HG03045 (cell line): Measurements from ENCODE around the gene SMPD4.
A peak's percentile ranks its signal among the peaks of the same experiment; 100 is the strongest.
"Not testable (repeated sequence)": the region's sequence is repeated elsewhere in the genome, so short reads cannot be mapped to it uniquely, and the experiment has no call there.

Experiments
- ATAC-seq: cut with Tn5 transposase; IDR thresholded peaks from one replicate; pipeline ENCODE4 v1.9.1; 2021; ENCODE audit warnings: mild to moderate bottlenecking, moderate library complexity; ENCODE audit not compliant: unreplicated experiment

Gene SMPD4

GRCh38 chr2:130160131-130160530 is 21.3 kb downstream of the SMPD4 start:
- no peak for ATAC-seq

GRCh38 chr2:130159376-130159775 is 22.0 kb downstream of the SMPD4 start:
- not testable (repeated sequence) for ATAC-seq

GRCh38 chr2:130158631-130159030 is 22.8 kb downstream of the SMPD4 start:
- no peak for ATAC-seq

GRCh38 chr2:130157825-130158514 is 23.4 kb downstream of the SMPD4 start:
- peak; percentile 76 for ATAC-seq

GRCh38 chr2:130157354-130157753 is 24.0 kb downstream of the SMPD4 start:
- peak; percentile 30 for ATAC-seq

- no peak for ATAC-seq
Observed at GRCh38 chr2:130156624-130157004, 24.8 kb downstream of the SMPD4 start.

- not testable (repeated sequence) for ATAC-seq
Observed at GRCh38 chr2:130155956-130156623, 25.3 kb downstream of the SMPD4 start.

GRCh38 chr2:130154773-130155765 is 26.3 kb downstream of the SMPD4 start:
- ATAC-seq: no peak

- not testable (repeated sequence) for ATAC-seq
Observed at GRCh38 chr2:130154423-130154770, 27.0 kb downstream of the SMPD4 start.

GRCh38 chr2:130153721-130154422 is 27.5 kb downstream of the SMPD4 start:
- not testable (repeated sequence) for ATAC-seq

GRCh38 chr2:130152816-130153595 is 28.4 kb downstream of the SMPD4 start:
- ATAC-seq: no peak

- not testable (repeated sequence) for ATAC-seq
Observed at GRCh38 chr2:130152136-130152815, 29.1 kb downstream of the SMPD4 start.

- ATAC-seq: not testable (repeated sequence)
Observed at GRCh38 chr2:130151145-130151512, 30.3 kb downstream of the SMPD4 start.

- no peak for ATAC-seq
Observed at GRCh38 chr2:130150181-130151144, 30.9 kb downstream of the SMPD4 start.

GRCh38 chr2:130148515-130148914 is 32.9 kb downstream of the SMPD4 start:
- ATAC-seq: not testable (repeated sequence)

GRCh38 chr2:130145006-130145414 is 36.4 kb downstream of the SMPD4 start, which contains the start of gene CCDC74B:
Gene CCDC74B (minus strand): TSS chr2:130145112. CDS start chr2:130144996, 116 bp downstream.
- peak; percentile 92 for ATAC-seq

- ATAC-seq: not testable (repeated sequence)
Observed at GRCh38 chr2:130143266-130144039, 37.9 kb downstream of the SMPD4 start.
